Midbrain (tissue), 1 donor: ENCODE measurements around the gene UBE2L6.

Source experiments
- DNase-seq: peaks from one replicate; lab custom pipeline; 2025; lab: John Stamatoyannopoulos, UW

Gene UBE2L6

GRCh38 chr11:57567515-57568329, at the start of gene UBE2L6:
Gene UBE2L6, minus strand, starts transcription at chr11:57567672. Its CDS starts 61 bp downstream, at chr11:57567611.
- DNase-seq = peak; percentile 61

- no peak for DNase-seq
These were observed 49.1 kb upstream of the UBE2L6 start for GRCh38 chr11:57616595-57616994.

GRCh38 chr11:57615308-57615707, 47.8 kb upstream of the UBE2L6 start:
- no peak for DNase-seq

- DNase-seq = no peak
These were observed 46.8 kb upstream of the UBE2L6 start for GRCh38 chr11:57614234-57614772.

- no peak for DNase-seq
These were observed 42.7 kb upstream of the UBE2L6 start for GRCh38 chr11:57610170-57610569.

GRCh38 chr11:57605028-57605420, 37.6 kb upstream of the UBE2L6 start:
- DNase-seq = no peak

- no peak for DNase-seq
These were observed 37.0 kb upstream of the UBE2L6 start for GRCh38 chr11:57604296-57605027.

- no peak for DNase-seq
These were observed 33.8 kb upstream of the UBE2L6 start for GRCh38 chr11:57601297-57601696.

GRCh38 chr11:57599381-57599780, 31.9 kb upstream of the UBE2L6 start:
- no peak for DNase-seq

GRCh38 chr11:57598831-57599155, 31.3 kb upstream of the UBE2L6 start:
- no peak for DNase-seq

- peak; percentile 10 for DNase-seq
These were observed 30.7 kb upstream of the UBE2L6 start for GRCh38 chr11:57597916-57598830.

- no peak for DNase-seq
These were observed 30.0 kb upstream of the UBE2L6 start, which contains the start of gene SERPING1 for GRCh38 chr11:57597461-57597915. Gene SERPING1, plus strand, starts transcription at chr11:57597685. Its CDS starts 586 bp downstream, at chr11:57598271.

- no peak for DNase-seq
These were observed 28.9 kb upstream of the UBE2L6 start for GRCh38 chr11:57596266-57596885.

- no peak for DNase-seq
These were observed 20.7 kb upstream of the UBE2L6 start for GRCh38 chr11:57588046-57588710.

GRCh38 chr11:57586711-57587245, 19.3 kb upstream of the UBE2L6 start:
- DNase-seq = no peak

GRCh38 chr11:57585301-57585700, 17.8 kb upstream of the UBE2L6 start:
- DNase-seq = no peak

- no peak for DNase-seq
These were observed 16.9 kb upstream of the UBE2L6 start for GRCh38 chr11:57584341-57584740.

GRCh38 chr11:57574061-57574460, 6.6 kb upstream of the UBE2L6 start:
- DNase-seq = no peak

- DNase-seq = no peak
These were observed 4.1 kb upstream of the UBE2L6 start for GRCh38 chr11:57571606-57572005.

- DNase-seq = peak; percentile 85
These were observed 876 bp upstream of the UBE2L6 start for GRCh38 chr11:57568330-57568766.
